K562 (cell line): ENCODE measurements around the gene PIWIL1. TPM values are rescaled to one million over a fixed set of nuclear protein-coding genes. Genes with fewer than 3 reads are reported as not detected.

Source experiments
- ATAC-seq: fragments of 200-7000 bp; cut with Tn5 transposase; 3 replicates; pipeline ENCODE4 v1.9.1; 2020; ENCODE audit warnings: moderate library complexity
- BruUV-seq: library from RNA; stranded (reverse); fragments of 400-500 nt; replicated peaks from 2 replicates; lab custom pipeline; 2021; lab: Mats Ljungman, UMichigan
- CTCF ChIA-PET: fragments of 300-600 bp; formaldehyde crosslinking; extraction: SDS; loops from one replicate; lab custom pipeline; 2021; ENCODE audit warnings: low intra/inter-chr PET ratio; lab: Yijun Ruan, JAX
- POLR2A ChIA-PET: fragments of 300-600, 350-650 bp; sonication (Branson Sonifier 250); formaldehyde crosslinking; extraction: SDS; loops from one replicate; lab custom pipeline; 2021; ENCODE audit warnings: antibody characterized with exemption, inconsistent platforms; lab: Yijun Ruan, JAX
- DNase-seq, 4 experiments: peaks; one replicate each; pipeline versions ENCODE4 v3.0.0 to v3.0.0-alpha.2; 2011 to 2018; ENCODE audit warnings: low spot score in 3 of 4, mixed read lengths in 3 of 4; ENCODE audit errors: extremely low read depth in 1 of 4
- FAIRE-seq: peaks from 2 replicates; lab custom pipeline; 2011; peaks lifted over from hg19 to GRCh38; lab: Jason Lieb, UNC
- H2AFZ ChIP-seq: 2 replicates; pipeline ENCODE4 v1.6.0; 2011; ENCODE audit warnings: low read depth, low read length, control low read depth, inconsistent platforms
- H3K27ac ChIP-seq: fragments of 200-600 bp; 3 replicates; pipeline ENCODE4 v1.8.0; 2011; ENCODE audit warnings: low read depth, mild to moderate bottlenecking, control low read depth, inconsistent platforms, low read length, moderate library complexity, mixed read lengths; ENCODE audit errors: extremely low read depth
- H3K27me3 ChIP-seq, 2 experiments: fragments of 300-600 bp in 1 of 2; 2 replicates in 1 of 2; 3 replicates in 1 of 2; pipeline versions ENCODE4 v1.6.0 to v1.8.0; 2011; ENCODE audit warnings: inconsistent platforms in 2 of 2, low read length in 2 of 2, mild to moderate bottlenecking in 1 of 2, mixed read lengths in 1 of 2, moderate library complexity in 1 of 2; ENCODE audit not compliant: control insufficient read depth in 2 of 2, insufficient read depth in 2 of 2
- H3K36me3 ChIP-seq: fragments of 300-600 bp; 3 replicates; pipeline ENCODE4 v1.8.0; 2011; ENCODE audit warnings: mild to moderate bottlenecking, low read length, inconsistent platforms; ENCODE audit not compliant: control insufficient read depth, insufficient read depth
- H3K4me1 ChIP-seq, 2 experiments: fragments of 200-600 bp in 1 of 2; replicated peaks in 1 of 2; 2 replicates in 1 of 2; 3 replicates in 1 of 2; pipeline versions ENCODE4 v1.5.1 to v1.8.0; 2011; ENCODE audit warnings: inconsistent platforms in 2 of 2, low read length in 2 of 2, mild to moderate bottlenecking in 1 of 2, mixed read lengths in 1 of 2, moderate library complexity in 1 of 2; ENCODE audit not compliant: control insufficient read depth in 2 of 2, insufficient read depth in 2 of 2
- H3K4me2 ChIP-seq: 2 replicates; pipeline ENCODE4 v1.6.1; 2011; ENCODE audit warnings: low read length, control low read depth, inconsistent platforms, mixed read lengths; ENCODE audit not compliant: insufficient read depth
- H3K4me3 ChIP-seq: fragments of 200-600 bp; sonication (generic), shearing (Covaris generic); 2 replicates; pipeline ENCODE4 v1.5.1; 2016; ENCODE audit warnings: control low read depth, inconsistent platforms
- H3K79me2 ChIP-seq: fragments of 200-600 bp; 3 replicates; pipeline ENCODE4 v1.8.0; 2011; ENCODE audit warnings: low read length, inconsistent platforms; ENCODE audit not compliant: control insufficient read depth, insufficient read depth
- H3K9ac ChIP-seq, 2 experiments: 2 replicates each; pipeline versions ENCODE4 v1.6.0 to v1.6.1; 2011; ENCODE audit warnings: low read depth in 2 of 2, low read length in 2 of 2, control low read depth in 1 of 2, inconsistent platforms in 1 of 2, mild to moderate bottlenecking in 1 of 2, mixed read lengths in 1 of 2; ENCODE audit not compliant: insufficient read depth in 1 of 2
- H3K9me1 ChIP-seq: one replicate; pipeline ENCODE4 v1.6.0; 2011; ENCODE audit warnings: inconsistent platforms, mild to moderate bottlenecking, low read length, moderate library complexity; ENCODE audit not compliant: control insufficient read depth, insufficient read depth
- H3K9me3 ChIP-seq: replicated peaks from 2 replicates; pipeline ENCODE4 v1.5.1; 2011; ENCODE audit warnings: low read depth, low read length, inconsistent platforms; ENCODE audit not compliant: control insufficient read depth, insufficient read depth
- H4K20me1 ChIP-seq: replicated peaks from 2 replicates; pipeline ENCODE4 v1.6.1; 2011; ENCODE audit warnings: low read length, inconsistent platforms, mixed read lengths; ENCODE audit not compliant: control insufficient read depth, insufficient read depth
- CHD2 ChIP-seq: IDR thresholded peaks from 2 replicates; pipeline ENCODE4 v1.6.1; 2011; ENCODE audit warnings: low read depth, low read length
- FOXA1 ChIP-seq: fragments of 450-650 bp; IDR thresholded peaks from 2 replicates; pipeline ENCODE4 v1.6.1; 2016; ENCODE audit warnings: mild to moderate bottlenecking, borderline replicate concordance
- HNRNPL ChIP-seq: fragments of 200-400 bp; formaldehyde crosslinking; IDR thresholded peaks from 2 replicates; pipeline ENCODE4 v1.6.1; 2017; ENCODE audit warnings: low read depth, mild to moderate bottlenecking, low read length
- KLF10 ChIP-seq: fragments of 250-450 bp; sonication (Bioruptor Pico); IDR thresholded peaks from 2 replicates; pipeline ENCODE4 v1.6.1; 2021; ENCODE audit warnings: matching md5 sums
- L3MBTL2 ChIP-seq: fragments of 450-650 bp; IDR thresholded peaks from 2 replicates; pipeline ENCODE4 v1.6.1; 2016; ENCODE audit warnings: mild to moderate bottlenecking, moderate library complexity
- NFIC ChIP-seq: fragments of 450-650 bp; IDR thresholded peaks from 2 replicates; pipeline ENCODE4 v1.6.1; 2017; ENCODE audit warnings: mild to moderate bottlenecking, inconsistent platforms
- SMAD4 ChIP-seq: fragments of 250-450 bp; sonication (Bioruptor Pico); conservative IDR thresholded peaks from 2 replicates; pipeline ENCODE4 v1.8.0; 2021; ENCODE audit warnings: inconsistent platforms, mild to moderate bottlenecking, moderate library complexity
- STAT5B ChIP-seq: fragments of 250-450 bp; sonication (Bioruptor Pico); IDR thresholded peaks from 2 replicates; pipeline ENCODE4 v1.8.0; 2021; ENCODE audit warnings: mild to moderate bottlenecking, inconsistent platforms
- SUPT5H ChIP-seq: fragments of 450-650 bp; IDR thresholded peaks from 2 replicates; pipeline ENCODE4 v1.6.1; 2016
- XRCC4 ChIP-seq: IDR thresholded peaks from one replicate; pipeline ENCODE4 v1.6.1; 2011; ENCODE audit not compliant: insufficient read depth, insufficient read length; ENCODE audit errors: extremely low read depth
- ZC3H8 ChIP-seq: fragments of 450-650 bp; IDR thresholded peaks from 2 replicates; pipeline ENCODE4 v1.6.1; 2017
- ZFP30 ChIP-seq: fragments of 250-450 bp; sonication (Bioruptor Pico); IDR thresholded peaks from 2 replicates; pipeline ENCODE4 v1.8.0; 2022; ENCODE audit warnings: moderate library complexity, mild to moderate bottlenecking, inconsistent platforms, borderline replicate concordance
- ZNF217 ChIP-seq: sonication (generic); formaldehyde crosslinking; IDR thresholded peaks from 2 replicates; pipeline ENCODE4 v1.8.0; 2022; ENCODE audit warnings: mild to moderate bottlenecking, missing genetic modification reagents
- ZNF778 ChIP-seq: fragments of 450-650 bp; formaldehyde crosslinking; IDR thresholded peaks from 2 replicates; pipeline ENCODE4 v1.4.0; 2020; ENCODE audit warnings: mild to moderate bottlenecking, moderate library complexity
- WGBS: fragments of 100-300 bp; shearing (Covaris generic); methylation state at CpG from one replicate; pipeline ENCODE4 v1.1.6; 2016; ENCODE audit warnings: low coverage, mixed read lengths; ENCODE audit not compliant: insufficient coverage; ENCODE audit errors: missing lambda C conversion rate; 5-methylcytosine and 5-hydroxymethylcytosine counted together
- in situ Hi-C: fragments of 300-500 bp; cut with MboI; formaldehyde crosslinking; loops from 4 replicates; pipeline ENCODE4 v1.15.0; 2018; ENCODE audit warnings: inconsistent platforms, mixed read lengths
- intact Hi-C: fragments of 100-400 bp; cut with micrococcal nuclease; formaldehyde crosslinking; loops from 2 replicates; pipeline ENCODE4 v1.14.2; 2022
- polyA plus RNA-seq, 8 experiments: library from polyadenylated mRNA; depleted of rRNA in 4 of 8; stranded (reverse) in 5 of 8; unstranded in 3 of 8; fragments of >200 nt; fragmentation: Nextera tagmentation in 2 of 8; fragmentation: Illumina TruSeq in 1 of 8; extraction: Ambion mirVana in 2 of 8; extraction: Trizol in 1 of 8; gene quantifications; 2 replicates each; pipeline versions ENCODE4 v1.2.1 to v1.2.3, GENCODE V29; 2011 to 2014; ENCODE audit warnings: inconsistent platforms in 1 of 8, missing spikeins in 1 of 8
- total RNA-seq, 7 experiments: library from RNA; depleted of rRNA in 6 of 7; stranded (reverse); fragments of >200 nt in 6 of 7; fragmentation: Illumina TruSeq in 2 of 7; extraction: Trizol in 2 of 7; gene quantifications; 2 replicates each; pipeline versions ENCODE4 v1.2.1 to v1.2.3, GENCODE V29; 2011 to 2021; ENCODE audit warnings: low replicate concordance in 1 of 7
- TF ChIP-seq, protein P1 (sequence below): fragments of 250-450 bp; sonication (Bioruptor Pico); IDR thresholded peaks from 2 replicates; pipeline ENCODE4 v1.9.0; 2021; ENCODE audit warnings: mild to moderate bottlenecking
- TF ChIP-seq, protein P2 (sequence below): fragments of 250-450 bp; sonication (Bioruptor Pico); IDR thresholded peaks from 2 replicates; pipeline ENCODE4 v1.6.1; 2021; ENCODE audit warnings: mild to moderate bottlenecking
- TF ChIP-seq, protein P3 (sequence below): sonication (generic); formaldehyde crosslinking; IDR thresholded peaks from 2 replicates; pipeline ENCODE4 v1.4.0; 2020; ENCODE audit warnings: mild to moderate bottlenecking, missing genetic modification reagents
- TF ChIP-seq, protein P4 (sequence below): fragments of 450-650 bp; formaldehyde crosslinking; conservative IDR thresholded peaks from 2 replicates; pipeline ENCODE4 v1.4.0; 2022; ENCODE audit warnings: mild to moderate bottlenecking, missing genetic modification characterization
- TF ChIP-seq, protein P5 (sequence below): fragments of 250-450 bp; sonication (Bioruptor Pico); IDR thresholded peaks from 2 replicates; pipeline ENCODE4 v1.8.0; 2022; ENCODE audit warnings: moderate library complexity, mild to moderate bottlenecking, inconsistent platforms

PIWIL1 gene
- total and polyA plus RNA-seq, 9 of the 15 experiments (the other 6 are each of a cell fraction or from before 2014, with no cell fraction given): not detected

DNA sequence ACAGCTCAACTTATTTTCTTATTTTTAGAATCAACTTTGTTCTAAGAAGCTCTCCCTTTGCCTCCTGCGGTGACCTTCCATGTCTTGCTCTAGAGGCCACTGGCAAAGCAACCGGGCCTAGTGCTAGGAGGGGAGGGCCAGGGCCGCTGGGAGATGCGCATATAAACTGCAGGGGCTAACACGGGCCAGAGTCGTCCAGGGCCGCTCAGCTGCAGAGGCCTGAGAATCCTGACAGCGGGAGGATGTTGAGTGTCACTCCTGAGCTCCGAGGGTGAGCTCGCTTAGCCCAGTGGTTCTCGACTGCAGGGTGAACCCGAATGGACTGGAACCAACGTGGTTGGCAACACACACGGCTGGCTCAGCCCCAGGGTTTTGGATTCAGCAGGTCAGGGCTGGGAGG lies 6.5 kb upstream of the PIWIL1 start:
- in situ Hi-C loops: loop anchor here (5.0 kb wide), 1 partner anchor 284 kb away; no protein-coding TSS in a partner anchor
- no peak for DNase-seq
- H3K9me3 ChIP-seq: no peaks in the 10 kb centered on the region
- no peak overlapping the region for H3K4me2 ChIP-seq
- H3K27ac ChIP-seq: no peak overlapping the region
- H3K4me1 ChIP-seq: no peaks in the 10 kb centered on the region; a peak in 2 of 5 replicates
- no peak overlapping the region for H2AFZ ChIP-seq
- intact Hi-C loops: loop anchor here (5.0 kb wide), 1 partner anchor 299 kb away; no protein-coding TSS in a partner anchor
- ChIA-PET CTCF (no interaction called here), POLR2A (no interaction called here)
- ATAC-seq: no peak
- no peak for FAIRE-seq
- H3K36me3 ChIP-seq: no peaks in the 10 kb centered on the region
- TF ChIP-seq SUPT5H: no peak
- TF ChIP-seq HNRNPL: no peak
- no peak for TF ChIP-seq KLF10 (CRISPR knock-in tag)
- no peak for TF ChIP-seq FOXA1
- TF ChIP-seq, protein P1, sequence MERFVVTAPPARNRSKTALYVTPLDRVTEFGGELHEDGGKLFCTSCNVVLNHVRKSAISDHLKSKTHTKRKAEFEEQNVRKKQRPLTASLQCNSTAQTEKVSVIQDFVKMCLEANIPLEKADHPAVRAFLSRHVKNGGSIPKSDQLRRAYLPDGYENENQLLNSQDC (CRISPR knock-in tag): no peak
- TF ChIP-seq, protein P2, sequence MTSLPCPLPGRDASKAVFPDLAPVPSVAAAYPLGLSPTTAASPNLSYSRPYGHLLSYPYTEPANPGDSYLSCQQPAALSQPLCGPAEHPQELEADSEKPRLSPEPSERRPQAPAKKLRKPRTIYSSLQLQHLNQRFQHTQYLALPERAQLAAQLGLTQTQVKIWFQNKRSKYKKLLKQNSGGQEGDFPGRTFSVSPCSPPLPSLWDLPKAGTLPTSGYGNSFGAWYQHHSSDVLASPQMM (CRISPR knock-in tag): no peak
- TF ChIP-seq ZNF778: no peak
- no peak for TF ChIP-seq NFIC
- TF ChIP-seq, protein P3, sequence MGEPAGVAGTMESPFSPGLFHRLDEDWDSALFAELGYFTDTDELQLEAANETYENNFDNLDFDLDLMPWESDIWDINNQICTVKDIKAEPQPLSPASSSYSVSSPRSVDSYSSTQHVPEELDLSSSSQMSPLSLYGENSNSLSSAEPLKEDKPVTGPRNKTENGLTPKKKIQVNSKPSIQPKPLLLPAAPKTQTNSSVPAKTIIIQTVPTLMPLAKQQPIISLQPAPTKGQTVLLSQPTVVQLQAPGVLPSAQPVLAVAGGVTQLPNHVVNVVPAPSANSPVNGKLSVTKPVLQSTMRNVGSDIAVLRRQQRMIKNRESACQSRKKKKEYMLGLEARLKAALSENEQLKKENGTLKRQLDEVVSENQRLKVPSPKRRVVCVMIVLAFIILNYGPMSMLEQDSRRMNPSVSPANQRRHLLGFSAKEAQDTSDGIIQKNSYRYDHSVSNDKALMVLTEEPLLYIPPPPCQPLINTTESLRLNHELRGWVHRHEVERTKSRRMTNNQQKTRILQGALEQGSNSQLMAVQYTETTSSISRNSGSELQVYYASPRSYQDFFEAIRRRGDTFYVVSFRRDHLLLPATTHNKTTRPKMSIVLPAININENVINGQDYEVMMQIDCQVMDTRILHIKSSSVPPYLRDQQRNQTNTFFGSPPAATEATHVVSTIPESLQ (CRISPR knock-in tag): no peak
- TF ChIP-seq XRCC4: no peak
- TF ChIP-seq ZFP30: no peak
- no peak for TF ChIP-seq ZC3H8
- no peak for TF ChIP-seq SMAD4 (CRISPR knock-in tag)
- TF ChIP-seq, protein P4, sequence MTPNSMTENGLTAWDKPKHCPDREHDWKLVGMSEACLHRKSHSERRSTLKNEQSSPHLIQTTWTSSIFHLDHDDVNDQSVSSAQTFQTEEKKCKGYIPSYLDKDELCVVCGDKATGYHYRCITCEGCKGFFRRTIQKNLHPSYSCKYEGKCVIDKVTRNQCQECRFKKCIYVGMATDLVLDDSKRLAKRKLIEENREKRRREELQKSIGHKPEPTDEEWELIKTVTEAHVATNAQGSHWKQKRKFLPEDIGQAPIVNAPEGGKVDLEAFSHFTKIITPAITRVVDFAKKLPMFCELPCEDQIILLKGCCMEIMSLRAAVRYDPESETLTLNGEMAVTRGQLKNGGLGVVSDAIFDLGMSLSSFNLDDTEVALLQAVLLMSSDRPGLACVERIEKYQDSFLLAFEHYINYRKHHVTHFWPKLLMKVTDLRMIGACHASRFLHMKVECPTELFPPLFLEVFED: no peak
- no peak for TF ChIP-seq STAT5B
- no peak for TF ChIP-seq L3MBTL2
- TF ChIP-seq, protein P5, sequence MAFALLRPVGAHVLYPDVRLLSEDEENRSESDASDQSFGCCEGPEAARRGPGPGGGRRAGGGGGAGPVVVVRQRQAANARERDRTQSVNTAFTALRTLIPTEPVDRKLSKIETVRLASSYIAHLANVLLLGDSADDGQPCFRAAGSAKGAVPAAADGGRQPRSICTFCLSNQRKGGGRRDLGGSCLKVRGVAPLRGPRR (CRISPR knock-in tag): no peak
- TF ChIP-seq ZNF217: no peak
- no peak for TF ChIP-seq CHD2
- H3K27me3 ChIP-seq: peaks cover 2 to 15% of the 10 kb centered on the region in 2 experiments; a peak in 2 of 5 replicates
- no TSS peak for BruUV-seq
- H3K9ac ChIP-seq: no peak overlapping the region
- no peak overlapping the region for H3K4me3 ChIP-seq
- H3K79me2 ChIP-seq: no peaks in the 10 kb centered on the region
- 0% methylated on average over 14 of the region's 14 CpGs for WGBS
- H4K20me1 ChIP-seq: no peaks in the 10 kb centered on the region
- no peaks in the 10 kb centered on the region for H3K9me1 ChIP-seq
